ENCODE measurements around the gene POMP. TPM values are rescaled to one million over a fixed set of nuclear protein-coding genes. Genes with fewer than 3 reads are reported as not detected.
"Not testable (repeated sequence)": the region's sequence is repeated elsewhere in the genome, so short reads cannot be mapped to it uniquely, and the experiment has no call there.

POMP gene
- polyA plus RNA-seq, 1 of the 3 experiments (the other 2 are of a cell fraction) = 37.1 TPM

DNA sequence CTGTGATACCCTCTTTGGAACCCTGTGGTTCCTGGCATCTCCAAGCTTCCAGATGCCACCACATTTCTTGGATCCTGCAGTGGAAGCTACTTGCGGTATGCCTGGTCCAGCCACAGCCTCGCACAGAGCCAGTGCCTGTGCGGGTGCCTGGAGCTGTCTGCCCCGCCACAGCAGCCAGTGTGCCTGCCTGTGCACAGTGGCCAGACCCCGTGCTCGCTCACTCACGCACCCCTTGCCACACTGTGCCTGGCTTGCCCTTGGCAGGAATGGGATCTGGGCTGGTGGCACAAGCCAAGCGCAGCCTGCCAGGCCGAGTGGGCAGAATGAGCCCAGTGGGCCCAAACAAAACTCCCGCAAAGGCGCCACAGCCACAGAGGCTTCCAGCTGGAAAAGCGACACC lies 26.2 kb downstream of the POMP start:
- ChIA-PET POLR2A (no interaction called here), CTCF (no interaction called here)
- Histone ChIP-seq H3K27ac (ENCODE audit: low read depth in 2 of 2, low read length in 1 of 2) (no peak overlapping the region), H2AFZ (ENCODE audit: low read depth) (no peak overlapping the region), H3K36me3 (replicated peaks in 1 of 2; ENCODE audit: control insufficient read depth in 1 of 2, insufficient read depth in 2 of 2, low read length in 1 of 2) (peaks cover 3 to 5% of the 10 kb centered on the region in 2 experiments), H3K79me2 (ENCODE audit: insufficient read depth) (no peaks in the 10 kb centered on the region), H3K4me2 (no peak overlapping the region), H3K9me2 (no peaks in the 10 kb centered on the region), H3K27me3 (ENCODE audit: insufficient read depth) (no peaks in the 10 kb centered on the region), H3K4me1 (ENCODE audit: control insufficient read depth in 1 of 2, insufficient read depth in 2 of 2, low read depth in 1 of 2, low read length in 1 of 2) (no peaks in the 10 kb centered on the region), H3K9ac (no peak overlapping the region), H3F3A (replicated peaks; ENCODE audit: insufficient read depth) (peaks cover 9% of the 10 kb centered on the region), H3K4me3 (ENCODE audit: low read depth in 2 of 2, low read length in 1 of 2) (no peak overlapping the region), H4K20me1 (ENCODE audit: insufficient read depth) (no peaks in the 10 kb centered on the region), H3K9me3 (no peaks in the 10 kb centered on the region)
- WGBS (ENCODE audit: low lambda C conversion rate) = no CpG with 5 or more reads among the region's 12 CpGs
- DNase-seq = no peak
- TF ChIP-seq RCOR1 (IDR thresholded peaks at IDR 0.05; ENCODE audit: low read length) = no peak

DNA sequence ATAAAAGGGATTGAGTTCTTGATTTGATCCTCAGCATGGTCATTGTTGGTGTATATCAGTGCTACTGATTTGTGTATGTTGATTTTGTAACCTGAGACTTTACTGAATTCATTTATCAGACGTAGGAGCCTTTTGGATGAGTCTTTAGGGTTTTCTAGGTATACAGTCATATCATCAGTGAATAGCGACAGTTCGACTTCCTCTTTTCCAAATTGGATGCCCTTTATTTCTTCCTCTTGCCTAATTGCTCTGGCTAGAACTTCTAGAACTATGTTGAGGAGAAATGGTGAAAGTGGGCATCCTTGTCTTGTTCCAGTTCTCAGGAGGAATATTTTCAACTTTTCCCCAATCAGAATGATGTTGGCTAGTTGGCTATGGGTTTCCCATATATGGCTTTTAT lies 27.0 kb downstream of the POMP start:
- H4K20me1 ChIP-seq (ENCODE audit: insufficient read depth) = no peaks in the 10 kb centered on the region
- WGBS (ENCODE audit: low lambda C conversion rate) = 36% methylated on average over 3 of the region's 3 CpGs
- no peak overlapping the region for H3K9ac ChIP-seq
- H3K27me3 ChIP-seq (ENCODE audit: insufficient read depth) = no peaks in the 10 kb centered on the region
- H3K79me2 ChIP-seq (ENCODE audit: insufficient read depth) = no peaks in the 10 kb centered on the region
- no peak overlapping the region for H3K4me2 ChIP-seq
- no peaks in the 10 kb centered on the region for H3K36me3 ChIP-seq (replicated peaks in 1 of 2; ENCODE audit: control insufficient read depth in 1 of 2, insufficient read depth in 2 of 2, low read length in 1 of 2)
- peaks cover 3% of the 10 kb centered on the region for H3F3A ChIP-seq (replicated peaks; ENCODE audit: insufficient read depth)
- TF ChIP-seq RFX5 (IDR thresholded peaks at IDR 0.05; ENCODE audit: low read length) = no peak
- TF ChIP-seq GATA2 (CRISPR knock-in tag; IDR thresholded peaks at IDR 0.05) = no peak
- no peak for TF ChIP-seq GABPA (IDR thresholded peaks at IDR 0.05; ENCODE audit: low read depth)
- no peak for TF ChIP-seq TCF12 (IDR thresholded peaks at IDR 0.05)
- no peak for TF ChIP-seq NRF1 (IDR thresholded peaks at IDR 0.05; ENCODE audit: low read depth, low read length)
- no peak for TF ChIP-seq USF2 (IDR thresholded peaks at IDR 0.05; ENCODE audit: borderline replicate concordance, low read depth, low read length)
- no peak for TF ChIP-seq SIN3A (IDR thresholded peaks at IDR 0.05; ENCODE audit: borderline replicate concordance, low read depth, low read length)
- TF ChIP-seq EZH2phosphoT487 (IDR thresholded peaks at IDR 0.05; ENCODE audit: borderline replicate concordance, low read depth) = no peak
- no peak for TF ChIP-seq ZBTB33 (IDR thresholded peaks at IDR 0.05; ENCODE audit: borderline replicate concordance, low read depth)
- TF ChIP-seq, protein P1, sequence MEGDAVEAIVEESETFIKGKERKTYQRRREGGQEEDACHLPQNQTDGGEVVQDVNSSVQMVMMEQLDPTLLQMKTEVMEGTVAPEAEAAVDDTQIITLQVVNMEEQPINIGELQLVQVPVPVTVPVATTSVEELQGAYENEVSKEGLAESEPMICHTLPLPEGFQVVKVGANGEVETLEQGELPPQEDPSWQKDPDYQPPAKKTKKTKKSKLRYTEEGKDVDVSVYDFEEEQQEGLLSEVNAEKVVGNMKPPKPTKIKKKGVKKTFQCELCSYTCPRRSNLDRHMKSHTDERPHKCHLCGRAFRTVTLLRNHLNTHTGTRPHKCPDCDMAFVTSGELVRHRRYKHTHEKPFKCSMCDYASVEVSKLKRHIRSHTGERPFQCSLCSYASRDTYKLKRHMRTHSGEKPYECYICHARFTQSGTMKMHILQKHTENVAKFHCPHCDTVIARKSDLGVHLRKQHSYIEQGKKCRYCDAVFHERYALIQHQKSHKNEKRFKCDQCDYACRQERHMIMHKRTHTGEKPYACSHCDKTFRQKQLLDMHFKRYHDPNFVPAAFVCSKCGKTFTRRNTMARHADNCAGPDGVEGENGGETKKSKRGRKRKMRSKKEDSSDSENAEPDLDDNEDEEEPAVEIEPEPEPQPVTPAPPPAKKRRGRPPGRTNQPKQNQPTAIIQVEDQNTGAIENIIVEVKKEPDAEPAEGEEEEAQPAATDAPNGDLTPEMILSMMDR (IDR thresholded peaks at IDR 0.05) = no peak
- no peak for TF ChIP-seq RAD21 (IDR thresholded peaks at IDR 0.05; ENCODE audit: low read length)
- no peaks in the 10 kb centered on the region for H3K9me3 ChIP-seq
- no peak overlapping the region for H2AFZ ChIP-seq (ENCODE audit: low read depth)
- POLR2A ChIA-PET = no interaction called here
- H3K4me1 ChIP-seq (ENCODE audit: control insufficient read depth in 1 of 2, insufficient read depth in 2 of 2, low read depth in 1 of 2, low read length in 1 of 2) = no peaks in the 10 kb centered on the region
- no peak overlapping the region for H3K4me3 ChIP-seq (ENCODE audit: low read depth in 2 of 2, low read length in 1 of 2)
- H3K27ac ChIP-seq (ENCODE audit: low read depth in 2 of 2, low read length in 1 of 2) = no peak overlapping the region
- CTCF ChIA-PET = no interaction called here
- DNase-seq = no peak
- H3K9me2 ChIP-seq = no peaks in the 10 kb centered on the region

DNA sequence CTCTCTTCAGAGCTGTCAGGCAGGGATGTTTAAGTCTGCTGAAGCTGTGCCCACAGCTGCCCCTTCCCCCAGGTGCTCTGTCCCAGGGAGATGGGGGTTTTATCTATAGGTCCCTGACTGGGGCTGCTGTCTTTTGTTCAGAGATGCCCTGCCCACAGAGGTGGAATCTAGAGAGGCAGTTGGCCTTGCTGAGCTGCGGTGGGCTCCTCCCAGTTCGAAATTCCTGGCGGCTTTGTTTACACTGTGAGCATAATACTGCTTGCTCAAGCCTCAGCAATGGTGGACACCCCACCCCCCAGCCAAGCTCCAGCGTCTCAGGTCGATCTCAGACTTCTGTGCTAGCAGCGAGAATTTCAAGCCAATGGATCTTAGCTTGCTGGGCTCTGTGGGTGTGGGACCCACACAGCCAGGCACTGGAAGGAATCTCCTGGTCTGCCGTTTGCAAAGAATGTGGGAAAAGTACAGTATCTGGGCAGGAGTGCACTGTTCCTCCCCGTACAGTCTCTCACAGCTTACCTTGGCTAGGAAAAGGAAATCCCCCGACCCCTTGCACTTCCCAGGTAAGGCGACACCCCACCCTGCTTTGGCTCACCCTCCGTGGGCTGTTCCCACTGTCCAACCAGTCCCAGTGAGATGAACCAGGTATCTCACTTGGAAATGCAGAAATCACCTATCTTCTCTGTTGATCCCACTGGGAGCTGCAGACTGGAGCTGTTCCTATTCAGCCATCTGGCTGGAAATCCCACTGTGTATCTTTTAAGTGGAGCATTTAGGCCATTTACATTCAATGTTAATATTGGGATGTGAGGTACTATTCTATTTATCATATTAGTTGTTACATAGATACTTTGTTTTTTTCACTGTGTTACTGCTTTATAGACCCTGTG lies 34.9 kb downstream of the POMP start:
- H3K79me2 ChIP-seq (ENCODE audit: insufficient read depth); DNase-seq; H3F3A ChIP-seq (replicated peaks; ENCODE audit: insufficient read depth); H3K9ac ChIP-seq; H3K27ac ChIP-seq (ENCODE audit: low read depth in 2 of 2, low read length in 1 of 2); H3K36me3 ChIP-seq (replicated peaks in 1 of 2; ENCODE audit: control insufficient read depth in 1 of 2, insufficient read depth in 2 of 2, low read length in 1 of 2); H3K9me2 ChIP-seq; H3K27me3 ChIP-seq (ENCODE audit: insufficient read depth); H3K4me1 ChIP-seq (ENCODE audit: control insufficient read depth in 1 of 2, insufficient read depth in 2 of 2, low read depth in 1 of 2, low read length in 1 of 2); H3K9me3 ChIP-seq; CTCF ChIA-PET; H4K20me1 ChIP-seq (ENCODE audit: insufficient read depth); POLR2A ChIA-PET: not testable (repeated sequence)
- Histone ChIP-seq H3K4me3 (ENCODE audit: low read depth in 2 of 2, low read length in 1 of 2) (peak overlapping the region in 1 of 2 experiments; percentile 34; a peak in 2 of 4 replicates), H2AFZ (ENCODE audit: low read depth) (peak overlapping the region; percentile 78), H3K4me2 (peak overlapping the region; percentile 61)
- WGBS (ENCODE audit: low lambda C conversion rate) = 3% methylated on average over 8 of the region's 11 CpGs

Measured in SK-N-SH (cell line).